Tibial artery (tissue), 4 donors: ENCODE results near the gene FAM83G.

Experiments used
- DNase-seq, 2 donors: peaks; one replicate each; pipeline ENCODE4 v3.0.0-alpha.2; 2019
- H3K27ac ChIP-seq, 2 donors: fragments of 200-600 bp; sonication (generic) in 1 of 2; 1 replicate in 1 of 2; 2 replicates in 1 of 2; pipeline ENCODE4 v1.5.1; 2018 to 2019; ENCODE audit warnings: mild to moderate bottlenecking in 1 of 2
- H3K27me3 ChIP-seq, 2 donors: fragments of 200-600 bp; sonication (generic) in 1 of 2; one replicate each; pipeline versions ENCODE4 v1.5.1 to v1.6.0; 2016 to 2019
- H3K36me3 ChIP-seq, 3 donors: fragments of 200-600 bp; sonication (generic) in 2 of 3; one replicate each; pipeline ENCODE4 v1.5.1; 2016 to 2019; ENCODE audit warnings: mild to moderate bottlenecking in 2 of 3
- H3K4me1 ChIP-seq, 4 donors: fragments of 200-600 bp; sonication (generic) in 2 of 4; 1 replicate in 3 of 4; 2 replicates in 1 of 4; pipeline ENCODE4 v1.5.1; 2016 to 2019
- H3K4me3 ChIP-seq, 2 donors: fragments of 200-600 bp; sonication (generic) in 1 of 2; 1 replicate in 1 of 2; 2 replicates in 1 of 2; pipeline ENCODE4 v1.5.1; 2018 to 2019; ENCODE audit warnings: mild to moderate bottlenecking in 2 of 2
- H3K9me3 ChIP-seq, 3 donors: fragments of 200-600 bp; sonication (generic) in 1 of 3; one replicate each; pipeline ENCODE4 v1.5.1; 2016 to 2019
- intact Hi-C: fragments of 100-400 bp; cut with DNase I; formaldehyde crosslinking; loops from one replicate; pipeline ENCODE4 v1.15.0; 2023; ENCODE audit warnings: low total_unique reads
- TF ChIP-seq, protein P1 (sequence below), 2 experiments: fragments of 200-600 bp in 1 of 2; fragments of 450-650 bp in 1 of 2; IDR thresholded peaks; one replicate each; pipeline ENCODE4 v1.5.1; 2017 to 2019; ENCODE audit warnings: antibody characterized with exemption in 2 of 2, mild to moderate bottlenecking in 1 of 2, moderate library complexity in 1 of 2

The FAM83G gene

GRCh38 chr17:18946536-18946935 lies 58.0 kb downstream of the FAM83G start:
- H3K27ac ChIP-seq, result no peak overlapping the region
- H3K4me1 ChIP-seq, result no peaks in the 10 kb centered on the region
- TF ChIP-seq, protein P1, sequence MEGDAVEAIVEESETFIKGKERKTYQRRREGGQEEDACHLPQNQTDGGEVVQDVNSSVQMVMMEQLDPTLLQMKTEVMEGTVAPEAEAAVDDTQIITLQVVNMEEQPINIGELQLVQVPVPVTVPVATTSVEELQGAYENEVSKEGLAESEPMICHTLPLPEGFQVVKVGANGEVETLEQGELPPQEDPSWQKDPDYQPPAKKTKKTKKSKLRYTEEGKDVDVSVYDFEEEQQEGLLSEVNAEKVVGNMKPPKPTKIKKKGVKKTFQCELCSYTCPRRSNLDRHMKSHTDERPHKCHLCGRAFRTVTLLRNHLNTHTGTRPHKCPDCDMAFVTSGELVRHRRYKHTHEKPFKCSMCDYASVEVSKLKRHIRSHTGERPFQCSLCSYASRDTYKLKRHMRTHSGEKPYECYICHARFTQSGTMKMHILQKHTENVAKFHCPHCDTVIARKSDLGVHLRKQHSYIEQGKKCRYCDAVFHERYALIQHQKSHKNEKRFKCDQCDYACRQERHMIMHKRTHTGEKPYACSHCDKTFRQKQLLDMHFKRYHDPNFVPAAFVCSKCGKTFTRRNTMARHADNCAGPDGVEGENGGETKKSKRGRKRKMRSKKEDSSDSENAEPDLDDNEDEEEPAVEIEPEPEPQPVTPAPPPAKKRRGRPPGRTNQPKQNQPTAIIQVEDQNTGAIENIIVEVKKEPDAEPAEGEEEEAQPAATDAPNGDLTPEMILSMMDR (IDR thresholded peaks at IDR 0.05), result no peak
- intact Hi-C loops, result no loop called here
- H3K9me3 ChIP-seq, result no peaks in the 10 kb centered on the region
- H3K27me3 ChIP-seq, result peaks cover 0 to 42% of the 10 kb centered on the region in 2 donors
- DNase-seq, result no peak
- no peak overlapping the region for H3K4me3 ChIP-seq
- no peaks in the 10 kb centered on the region for H3K36me3 ChIP-seq

DNA sequence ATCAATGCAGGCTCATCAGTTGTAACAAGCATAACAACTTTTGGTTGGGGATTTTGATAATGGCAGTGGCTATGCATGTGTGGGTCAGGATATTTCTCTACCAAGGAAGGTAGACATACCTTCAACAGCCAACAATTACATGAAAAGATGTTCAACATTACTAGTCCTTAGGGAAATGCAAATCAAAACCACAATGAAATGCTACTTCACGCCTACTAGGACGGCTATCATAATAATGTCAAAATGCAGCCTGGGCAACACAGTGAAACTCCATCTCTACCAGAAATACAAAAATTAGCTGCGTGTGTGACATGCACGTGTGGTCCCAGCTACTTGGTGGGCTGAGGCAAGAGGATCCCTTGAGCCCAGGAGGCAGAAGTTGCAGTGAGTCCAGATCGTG lies 59.9 kb downstream of the FAM83G start:
- Histone ChIP-seq H3K27ac (no peak overlapping the region), H3K4me1 (no peaks in the 10 kb centered on the region), H3K27me3 (peaks cover 0 to 30% of the 10 kb centered on the region in 2 donors), H3K36me3 (no peaks in the 10 kb centered on the region), H3K4me3 (no peak overlapping the region), H3K9me3 (no peaks in the 10 kb centered on the region)
- TF ChIP-seq, protein P1 (IDR thresholded peaks at IDR 0.05), result no peak
- intact Hi-C loops, result no loop called here
- DNase-seq, result no peak

GRCh38 chr17:18938692-18939023 lies 65.9 kb downstream of the FAM83G start:
- Histone ChIP-seq H3K9me3 (no peaks in the 10 kb centered on the region), H3K4me3 (no peak overlapping the region), H3K36me3 (no peaks in the 10 kb centered on the region), H3K27ac (no peak overlapping the region), H3K4me1 (no peaks in the 10 kb centered on the region), H3K27me3 (peaks cover 0 to 2% of the 10 kb centered on the region in 2 donors)
- intact Hi-C loops, result no loop called here
- TF ChIP-seq, protein P1 (IDR thresholded peaks at IDR 0.05), result no peak
- no peak for DNase-seq

DNA sequence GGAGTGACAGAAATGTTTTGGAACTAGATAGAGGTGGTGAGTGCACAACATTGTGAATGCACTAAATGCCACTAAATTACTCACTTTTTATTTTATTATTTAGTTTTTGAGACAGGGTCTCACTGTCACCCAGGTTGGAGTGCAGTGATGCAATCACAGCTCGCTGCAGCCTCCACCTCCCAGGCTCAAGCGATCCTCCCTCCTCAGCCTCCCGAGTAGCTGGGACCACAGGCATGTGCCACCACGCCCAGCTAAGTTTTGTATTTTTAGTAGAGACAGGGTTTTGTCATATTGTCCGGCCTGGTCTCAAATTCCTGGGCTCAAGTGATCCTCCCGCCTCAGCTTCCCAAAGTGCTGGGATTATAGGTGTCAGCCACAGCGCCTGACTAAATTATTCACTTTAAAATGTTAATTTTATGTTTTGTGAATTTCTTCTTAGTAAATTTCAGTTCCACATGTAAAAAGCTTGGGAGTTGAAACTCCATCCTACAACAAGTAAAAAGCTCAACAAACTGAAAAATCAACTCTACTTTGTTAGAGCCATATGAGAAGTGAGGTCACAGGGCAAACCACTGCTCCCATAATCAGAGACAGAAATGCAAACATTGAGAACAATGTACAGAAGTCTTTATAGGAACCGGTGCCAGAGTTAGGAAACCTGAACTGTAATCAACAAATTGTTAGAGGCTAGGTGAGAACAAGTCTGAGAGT lies 66.4 kb downstream of the FAM83G start:
- intact Hi-C loops, result no loop called here
- DNase-seq, result no peak
- Histone ChIP-seq H3K4me1 (peaks cover 0 to 1% (median 0%) of the 10 kb centered on the region in 4 donors), H3K27ac (no peak overlapping the region), H3K4me3 (no peak overlapping the region), H3K36me3 (no peaks in the 10 kb centered on the region), H3K9me3 (no peaks in the 10 kb centered on the region), H3K27me3 (peaks cover 0 to 2% of the 10 kb centered on the region in 2 donors)
- TF ChIP-seq, protein P1 (IDR thresholded peaks at IDR 0.05), result no peak

DNA sequence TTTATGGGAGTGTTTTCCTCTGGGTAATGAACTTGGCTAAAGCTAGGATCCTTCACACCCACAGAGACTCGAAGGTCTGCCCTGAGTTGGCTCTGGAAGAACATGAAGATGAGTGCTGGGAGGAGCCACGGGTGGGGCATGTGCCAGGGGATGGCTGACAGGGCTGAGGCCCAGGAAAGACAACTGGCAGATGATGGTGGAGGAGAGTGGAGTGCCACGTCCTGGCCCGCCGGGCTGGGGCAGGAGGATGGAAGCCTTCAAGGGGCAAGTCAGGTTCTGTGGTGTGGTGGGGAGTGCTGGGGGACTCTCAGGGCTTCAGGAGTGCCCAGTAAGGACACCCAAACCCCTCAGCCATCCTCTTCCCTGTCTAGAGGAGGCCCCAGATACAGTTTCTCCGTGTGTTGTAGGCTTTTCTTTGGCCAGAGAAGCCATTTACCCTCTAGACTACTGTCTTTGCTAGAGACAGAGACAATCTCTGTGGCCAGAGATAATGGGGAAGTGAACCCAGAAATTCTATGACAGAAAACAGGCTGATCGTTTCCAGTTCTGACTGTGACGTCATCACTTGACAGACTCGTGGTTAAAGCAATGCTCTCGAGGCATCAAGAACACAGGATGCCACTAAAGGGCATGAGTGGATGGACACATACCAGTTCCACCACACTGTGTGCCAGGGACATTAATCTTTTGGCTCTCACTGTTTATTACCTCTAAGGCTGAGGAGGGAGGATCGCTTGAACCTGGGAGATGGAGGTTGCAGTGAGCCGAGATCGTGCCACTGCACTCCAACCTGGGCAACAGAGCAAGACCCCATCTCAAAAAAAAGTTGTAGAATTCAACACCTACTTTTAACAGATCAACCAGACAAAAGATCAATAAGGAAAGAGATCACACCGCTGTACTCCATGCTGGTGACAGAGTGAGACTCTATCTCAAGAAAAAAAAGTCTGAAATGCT lies 71.2 kb downstream of the FAM83G start:
- no peak for DNase-seq
- H3K27me3 ChIP-seq, result peaks cover 0 to 2% of the 10 kb centered on the region in 2 donors
- peaks cover 0 to 5% (median 0%) of the 10 kb centered on the region in 4 donors for H3K4me1 ChIP-seq
- no peak overlapping the region for H3K27ac ChIP-seq
- H3K4me3 ChIP-seq, result no peak overlapping the region
- TF ChIP-seq, protein P1 (IDR thresholded peaks at IDR 0.05), result no peak
- no peaks in the 10 kb centered on the region for H3K9me3 ChIP-seq
- peaks cover 30 to 33% (median 31%) of the 10 kb centered on the region in 3 donors for H3K36me3 ChIP-seq
- intact Hi-C loops, result no loop called here
